Activated CD8-positive, alpha-beta memory T cell treated with anti-CD3 and anti-CD28 coated beads, Interleukin-2, amount 50 U/mL, for 24 hours (primary cell): Measurements from ENCODE around the gene GPR37.

Source experiments
- DNase-seq: peaks from one replicate; pipeline ENCODE4 v3.0.0-alpha.2; 2020; ENCODE audit errors: extremely low read depth

GPR37 gene

GRCh38 chr7:124780608-124781007 lies 15.0 kb upstream of the GPR37 start:
- DNase-seq: no peak

DNA sequence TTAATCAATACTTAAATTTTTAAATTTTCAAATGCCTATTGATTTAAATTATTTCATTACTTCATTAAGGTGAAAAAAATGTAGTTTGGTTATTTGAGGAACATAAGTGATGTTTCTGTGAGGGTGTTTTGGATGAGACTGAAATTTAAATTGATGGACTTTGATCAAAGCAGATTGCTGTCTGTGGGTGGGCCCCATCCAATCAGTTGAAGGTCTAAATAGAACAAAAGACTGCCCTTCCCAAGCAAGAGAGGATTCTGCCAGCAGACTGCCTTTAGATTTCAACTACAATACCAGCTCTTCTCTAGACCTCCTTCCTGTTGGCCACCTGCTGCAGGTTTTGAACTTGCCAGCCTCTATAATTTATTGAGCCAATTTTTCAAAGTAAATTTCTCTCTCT lies 14.5 kb upstream of the GPR37 start:
- DNase-seq: no peak

DNA sequence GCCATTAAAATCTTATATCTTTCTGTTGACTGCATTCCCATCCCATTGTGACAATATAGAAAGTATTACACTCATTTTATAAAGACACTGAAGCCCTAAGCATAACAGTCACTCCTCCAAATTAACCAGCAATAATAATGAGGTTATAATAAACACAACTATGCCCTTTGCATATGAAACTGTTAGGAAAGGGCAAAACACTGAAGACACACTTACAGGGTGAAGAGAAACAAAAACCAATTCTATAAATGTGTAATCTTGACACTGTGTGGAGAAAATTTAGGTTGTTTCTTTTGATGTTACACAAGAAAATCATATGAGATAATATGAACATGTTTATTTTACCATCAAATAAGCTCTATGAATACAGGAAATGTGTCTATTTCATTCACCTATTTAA lies 14.0 kb upstream of the GPR37 start:
- no peak for DNase-seq

DNA sequence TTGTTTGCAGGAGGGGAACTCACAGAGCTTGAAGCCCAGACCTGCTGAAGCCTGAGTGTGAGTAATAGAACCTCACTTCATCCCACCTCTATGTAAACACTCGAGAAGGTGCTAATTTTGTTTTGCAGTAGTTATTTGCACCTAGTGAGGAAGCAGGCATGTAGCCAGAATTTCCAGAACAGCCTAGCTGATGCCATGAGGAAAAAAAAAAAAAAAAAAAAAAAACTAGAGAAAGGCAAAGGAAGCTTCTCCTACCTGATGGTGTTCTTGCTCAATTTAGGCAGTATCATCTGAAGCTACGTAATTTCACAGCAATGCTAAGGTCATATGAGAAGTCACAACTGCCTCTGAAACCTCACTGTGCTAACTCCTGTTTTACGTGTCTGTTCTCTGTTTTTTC lies 13.6 kb upstream of the GPR37 start:
- no peak for DNase-seq

DNA sequence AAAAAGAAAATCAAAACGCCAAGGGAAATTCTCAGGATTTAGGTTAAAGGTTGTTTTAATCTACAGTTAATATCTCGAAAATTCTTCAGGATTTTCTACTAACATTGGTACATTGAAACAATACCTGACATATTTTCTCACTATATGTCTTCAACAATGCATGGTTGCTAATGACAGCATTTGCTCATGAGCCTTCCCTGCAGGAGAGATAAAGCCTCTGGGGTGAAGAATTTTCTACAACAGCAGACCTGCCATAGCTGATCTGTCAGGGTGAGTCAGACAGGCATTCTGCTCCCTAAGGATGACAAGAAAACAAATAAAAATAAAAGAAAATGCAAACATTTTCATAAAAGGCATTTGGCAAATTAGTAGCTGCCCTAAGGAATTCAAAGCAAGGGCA lies 11.7 kb upstream of the GPR37 start:
- no peak for DNase-seq

DNA sequence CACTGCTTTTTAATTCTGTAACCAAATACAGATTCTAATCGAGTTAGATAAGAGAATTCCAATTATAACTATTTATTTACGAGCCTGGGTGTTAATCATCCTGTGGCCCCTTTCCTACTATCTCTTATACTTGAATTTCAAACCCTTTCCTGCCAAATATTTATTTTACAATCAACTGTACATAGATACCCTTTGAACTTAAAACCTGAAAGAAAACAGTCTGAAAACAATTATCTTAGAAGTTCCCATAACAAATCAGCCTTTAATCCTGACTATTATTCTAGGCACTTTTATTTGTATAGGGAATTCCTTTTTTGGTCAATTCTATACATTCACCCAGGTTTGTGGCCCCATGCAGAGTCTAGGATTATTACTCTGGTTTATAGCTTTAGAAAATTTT lies 10.6 kb upstream of the GPR37 start:
- no peak for DNase-seq

GRCh38 chr7:124775422-124775821 lies 9.8 kb upstream of the GPR37 start:
- no peak for DNase-seq

DNA sequence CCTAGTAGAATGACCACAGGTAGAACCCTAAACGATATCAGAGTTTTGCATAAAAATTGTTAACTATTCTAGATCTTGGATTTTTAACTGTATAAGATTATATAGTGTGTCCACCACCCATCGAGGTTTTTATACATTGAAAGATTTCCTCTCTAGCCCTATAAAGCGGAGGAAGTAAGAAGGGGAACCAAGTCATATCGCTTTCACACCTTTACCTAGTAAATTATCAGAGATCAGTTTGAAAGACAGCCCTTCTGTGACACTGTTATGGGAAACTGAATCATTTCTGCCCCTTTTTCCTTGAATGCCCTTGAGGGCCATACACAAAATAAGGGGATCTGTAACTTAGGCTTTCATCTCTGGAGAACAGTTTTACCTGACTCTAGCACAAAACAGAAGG lies 8.3 kb upstream of the GPR37 start:
- no peak for DNase-seq

DNA sequence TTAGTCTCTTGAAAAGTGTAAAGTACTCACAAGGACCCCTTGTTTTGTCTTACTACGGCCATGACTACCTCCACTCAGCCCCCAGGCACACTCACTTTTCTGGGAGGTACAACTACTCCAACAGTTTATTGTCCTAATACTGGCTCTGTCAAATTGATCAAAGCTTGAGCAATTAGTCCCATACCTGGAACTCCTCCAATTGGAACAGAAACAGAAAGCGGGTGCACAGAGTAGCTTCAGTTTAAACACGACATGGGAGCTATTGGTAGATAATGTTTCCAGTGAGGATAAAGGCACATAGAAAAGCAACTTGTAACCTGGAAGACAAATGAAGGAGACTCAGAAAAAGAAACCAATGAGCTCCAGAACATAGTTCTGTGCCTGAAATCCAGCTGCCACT lies 7.7 kb upstream of the GPR37 start:
- DNase-seq: no peak

GRCh38 chr7:124769136-124769535 lies 3.5 kb upstream of the GPR37 start:
- DNase-seq: no peak

DNA sequence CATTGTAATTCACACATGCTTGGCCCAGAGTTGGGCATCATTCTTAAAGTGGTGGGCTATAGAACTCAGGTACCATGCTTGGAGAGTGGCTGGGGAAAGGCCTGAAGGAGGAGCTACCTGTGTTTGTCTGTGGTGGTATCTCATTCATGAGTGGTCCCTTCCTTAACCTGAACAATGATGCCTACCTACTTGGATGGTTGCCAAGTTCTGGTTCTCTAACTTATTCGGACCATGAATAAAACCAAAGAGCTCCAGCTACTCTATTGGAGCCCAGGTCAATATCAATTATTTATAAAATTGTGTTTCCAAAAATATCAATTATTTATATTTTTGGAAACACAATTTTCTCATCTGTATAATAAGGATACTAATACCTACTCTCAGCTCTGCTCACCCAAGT lies 2.9 kb upstream of the GPR37 start:
- no peak for DNase-seq

- DNase-seq: no peak
Observed at GRCh38 chr7:124764847-124765400, 668 bp downstream of the GPR37 start.

DNA sequence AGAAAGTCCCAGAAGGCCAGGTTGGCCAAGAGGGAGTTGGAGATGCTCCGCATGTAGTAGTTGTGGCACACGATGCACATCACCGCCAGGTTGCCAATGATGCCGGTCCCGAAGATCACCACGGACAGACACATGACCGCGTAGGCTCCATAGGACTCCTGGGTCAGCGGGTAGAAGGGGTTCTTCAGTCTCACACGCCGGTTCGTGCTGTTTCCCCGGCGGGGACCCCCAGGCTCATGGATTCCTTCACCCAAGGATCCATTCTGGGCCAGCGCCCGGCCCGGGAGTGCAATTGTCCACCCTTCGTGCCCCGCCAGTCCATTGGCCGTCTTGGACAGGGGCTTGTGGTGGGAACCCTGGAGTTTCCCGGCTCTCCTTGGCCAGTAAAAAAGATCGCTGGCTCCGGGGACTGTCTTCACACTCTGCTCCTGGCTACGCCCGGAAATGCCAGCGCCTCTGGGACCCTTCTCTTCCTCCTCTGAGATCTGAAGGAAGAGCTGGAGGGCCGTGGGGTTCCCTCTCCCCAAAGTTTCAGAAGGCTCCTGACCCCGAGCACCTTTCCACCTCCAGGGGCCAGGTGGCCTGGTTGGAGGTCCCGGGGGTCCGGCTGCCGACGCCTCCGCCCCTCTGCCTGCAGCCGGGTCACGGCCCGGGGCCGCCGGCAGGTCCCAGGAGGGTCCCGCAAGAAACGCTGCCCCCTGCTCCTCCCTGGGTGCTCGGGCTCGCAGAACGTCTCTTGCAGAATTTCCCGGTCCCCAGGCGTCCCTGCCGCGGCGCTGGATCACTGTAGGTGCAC lies 1.3 kb downstream of the GPR37 start:
- DNase-seq: no peak

DNA sequence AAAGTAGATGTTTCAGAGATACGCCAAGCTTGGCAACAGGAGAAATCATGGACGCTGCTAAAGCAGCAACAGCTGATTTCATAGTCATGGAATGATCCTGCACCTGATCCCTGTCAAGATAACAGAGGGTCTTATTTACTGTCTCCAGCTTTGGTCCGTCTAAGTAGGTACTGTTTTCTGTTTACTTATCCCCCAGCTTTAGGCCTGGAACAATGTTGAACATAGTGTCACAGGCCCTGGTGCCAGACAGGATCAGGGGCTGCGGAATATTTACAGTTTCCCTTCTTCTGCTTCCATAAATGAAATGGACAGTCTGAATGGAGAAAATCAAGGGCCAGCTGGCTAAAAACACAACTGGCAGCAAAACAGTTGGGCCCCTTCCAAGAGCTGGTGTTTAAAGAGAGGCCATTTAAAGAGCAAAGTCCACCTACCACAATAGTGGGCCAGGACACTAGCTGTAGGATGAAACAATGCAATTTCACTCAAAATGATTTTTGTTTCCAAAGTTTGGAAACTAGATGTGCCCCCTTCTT lies 2.9 kb downstream of the GPR37 start:
- no peak for DNase-seq

GRCh38 chr7:124761164-124761715 lies 4.4 kb downstream of the GPR37 start:
- no peak for DNase-seq

- no peak for DNase-seq
Observed at GRCh38 chr7:124758327-124758726, 7.3 kb downstream of the GPR37 start.

DNA sequence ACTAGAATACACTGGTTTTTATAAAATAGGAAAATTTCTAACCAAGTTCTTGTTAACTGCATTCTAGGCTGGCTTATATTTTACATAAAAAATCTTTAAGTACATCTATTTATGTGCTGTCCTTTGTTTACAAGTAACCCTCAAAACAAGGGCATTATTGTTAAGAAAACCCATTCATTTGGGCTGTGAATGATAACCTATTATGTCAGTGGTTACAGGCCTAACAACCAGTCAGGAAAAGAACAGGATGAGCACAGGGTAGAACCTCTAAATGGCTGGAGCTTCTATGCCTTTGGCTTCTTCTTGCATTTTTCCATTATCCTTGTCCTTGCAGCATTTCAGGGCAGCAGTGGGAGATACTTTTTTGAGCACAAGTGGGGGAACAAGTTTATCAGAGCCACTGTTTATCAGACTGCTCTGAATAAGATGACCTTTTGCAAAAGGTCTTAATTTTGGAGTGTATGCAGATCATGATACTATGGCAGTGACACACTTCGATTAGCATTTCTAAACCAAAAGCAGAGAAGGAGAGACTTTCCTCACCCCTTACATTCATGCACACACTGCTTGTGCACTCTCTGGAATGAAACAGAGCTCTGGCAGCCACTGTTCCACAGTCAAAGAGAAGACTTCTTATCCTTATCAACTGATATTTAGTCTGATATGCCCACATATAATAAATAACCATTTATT lies 10.9 kb downstream of the GPR37 start:
- DNase-seq: no peak

- no peak for DNase-seq
Observed at GRCh38 chr7:124752310-124752709, 13.3 kb downstream of the GPR37 start.

DNA sequence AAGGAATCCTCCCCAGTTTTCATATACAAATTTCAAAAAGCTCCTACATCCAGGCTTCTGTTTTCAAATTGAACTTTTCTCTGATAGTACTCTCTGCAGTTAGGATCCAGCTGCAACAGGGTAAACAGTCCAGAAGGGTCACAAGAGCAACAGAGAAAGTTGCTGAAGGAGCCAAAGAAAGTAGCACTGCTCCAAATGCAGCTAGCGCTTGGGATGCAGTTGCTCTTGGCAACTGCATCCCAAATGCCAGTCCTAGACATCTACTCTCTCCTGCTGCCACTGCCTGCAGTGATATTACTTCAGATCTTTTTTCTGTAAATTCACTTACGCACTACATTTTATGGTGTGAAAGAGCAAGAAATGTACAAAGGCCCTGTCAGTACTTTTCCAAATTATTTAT lies 14.6 kb downstream of the GPR37 start:
- no peak for DNase-seq

- DNase-seq: no peak
Observed at GRCh38 chr7:124747072-124747471, 18.5 kb downstream of the GPR37 start.

- no peak for DNase-seq
Observed at GRCh38 chr7:124738639-124739038, 27.0 kb downstream of the GPR37 start.

GRCh38 chr7:124737760-124738300 lies 27.8 kb downstream of the GPR37 start:
- DNase-seq: no peak
